HG02571 (cell line): ENCODE data around the gene RUNX1.
A peak's percentile ranks its signal among the peaks of the same experiment; 100 is the strongest.

ENCODE experiments used
- ATAC-seq: cut with Tn5 transposase; IDR thresholded peaks from one replicate; pipeline ENCODE4 v1.9.1; 2021; ENCODE audit warnings: mild to moderate bottlenecking, moderate library complexity; ENCODE audit not compliant: unreplicated experiment

The RUNX1 gene

DNA sequence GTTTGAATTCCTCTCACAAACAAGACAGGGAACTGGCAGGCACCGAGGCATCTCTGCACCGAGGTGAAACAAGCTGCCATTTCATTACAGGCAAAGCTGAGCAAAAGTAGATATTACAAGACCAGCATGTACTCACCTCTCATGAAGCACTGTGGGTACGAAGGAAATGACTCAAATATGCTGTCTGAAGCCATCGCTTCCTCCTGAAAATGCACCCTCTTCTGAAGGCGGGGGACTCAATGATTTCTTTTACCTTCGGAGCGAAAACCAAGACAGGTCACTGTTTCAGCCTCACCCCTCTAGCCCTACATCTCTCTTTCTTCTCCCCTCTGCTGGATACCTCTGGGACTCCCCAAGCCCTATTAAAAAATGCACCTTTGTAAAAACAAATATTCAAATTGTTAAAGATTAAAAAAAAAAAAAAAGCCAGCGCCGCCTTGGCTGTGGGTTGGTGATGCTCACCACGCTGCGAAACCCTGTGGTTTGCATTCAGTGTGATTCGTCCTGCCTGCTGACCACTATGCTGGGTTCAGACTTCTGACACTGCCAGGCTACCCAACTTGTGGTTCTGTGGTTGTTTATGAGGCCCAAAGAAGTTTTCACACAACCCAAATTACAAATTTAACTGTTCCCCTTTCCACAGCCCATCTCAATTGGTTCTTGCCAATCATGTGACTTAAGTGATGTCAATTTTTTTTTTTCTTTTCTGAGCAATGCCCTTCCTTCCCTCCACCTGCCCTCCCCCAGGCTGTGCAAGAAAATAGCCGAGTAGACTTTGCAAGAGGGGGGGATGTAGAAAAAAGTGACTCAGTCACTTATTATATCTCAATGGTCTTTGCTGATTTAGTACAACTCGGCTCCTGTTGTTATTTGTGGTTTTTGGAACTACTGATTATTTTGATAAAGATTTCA is at the start of gene RUNX1:
Gene RUNX1 (minus strand): TSS at position 597 of the 912 bp plus-strand sequence.
- ATAC-seq, result peak; percentile 57

DNA sequence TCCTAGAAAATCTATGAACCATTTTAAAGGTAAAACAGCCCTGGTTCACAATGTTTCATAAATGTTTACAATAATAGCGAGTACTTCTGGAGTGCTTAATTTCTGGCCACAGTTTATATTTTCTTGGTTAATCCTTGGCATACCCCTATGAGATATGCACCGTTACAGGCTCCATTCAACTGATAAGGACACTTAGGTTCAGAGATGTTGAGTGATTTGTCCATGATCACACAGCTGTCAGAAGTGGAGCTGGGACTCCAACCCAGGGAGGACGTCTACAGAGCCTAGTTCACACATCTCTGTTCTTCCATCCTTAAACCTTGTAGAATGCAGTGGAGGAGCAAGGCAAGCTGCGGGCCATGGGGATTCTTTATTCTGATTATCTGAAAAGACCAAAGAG is 48.4 kb upstream of the RUNX1 start:
- no peak for ATAC-seq

GRCh38 chr21:35096959-35097358 is 47.9 kb upstream of the RUNX1 start:
- no peak for ATAC-seq

DNA sequence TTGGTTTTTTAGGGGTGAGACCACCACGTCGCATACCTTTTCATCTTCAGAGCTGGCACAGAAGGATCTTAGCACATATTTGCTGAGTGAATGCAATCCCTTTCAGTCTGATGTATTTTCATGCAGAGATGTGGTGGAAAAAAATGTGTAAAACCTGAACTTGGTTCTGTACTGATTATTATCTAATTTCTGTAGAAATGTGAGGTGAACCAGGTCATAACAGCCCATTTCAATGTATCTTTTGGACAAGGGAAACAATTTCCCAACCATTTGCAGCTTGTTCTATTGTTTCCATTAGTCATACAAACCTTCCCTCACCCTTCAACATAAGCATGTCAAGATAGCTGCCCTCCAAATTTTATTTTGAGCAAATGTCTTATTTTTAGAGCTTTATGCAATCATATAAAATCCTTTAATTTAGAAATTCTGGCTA is 46.8 kb upstream of the RUNX1 start:
- ATAC-seq, result no peak

- no peak for ATAC-seq
These were observed 44.4 kb upstream of the RUNX1 start for GRCh38 chr21:35093514-35093913.

DNA sequence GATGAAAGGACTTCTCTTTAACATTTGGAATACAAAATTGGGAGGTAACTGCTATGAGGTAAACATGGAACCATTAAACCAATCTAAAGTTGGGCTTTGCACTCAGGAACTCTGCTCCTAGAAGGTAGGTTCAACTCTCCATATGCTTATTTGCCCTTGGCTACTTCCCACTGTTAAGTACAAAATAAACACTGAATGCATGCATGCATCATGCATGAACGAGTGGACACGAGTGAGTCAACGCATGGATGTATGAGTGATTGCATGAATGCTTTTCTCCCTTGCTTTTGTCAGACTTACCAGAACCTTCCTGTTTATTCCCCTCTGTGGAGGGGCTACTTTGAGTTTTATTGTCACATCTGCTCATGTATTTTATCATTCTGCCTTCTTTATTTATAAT is 42.4 kb upstream of the RUNX1 start:
- ATAC-seq, result no peak

- ATAC-seq, result no peak
These were observed 41.3 kb upstream of the RUNX1 start for GRCh38 chr21:35090403-35090802.

- no peak for ATAC-seq
These were observed 39.2 kb upstream of the RUNX1 start for GRCh38 chr21:35088319-35088771.

DNA sequence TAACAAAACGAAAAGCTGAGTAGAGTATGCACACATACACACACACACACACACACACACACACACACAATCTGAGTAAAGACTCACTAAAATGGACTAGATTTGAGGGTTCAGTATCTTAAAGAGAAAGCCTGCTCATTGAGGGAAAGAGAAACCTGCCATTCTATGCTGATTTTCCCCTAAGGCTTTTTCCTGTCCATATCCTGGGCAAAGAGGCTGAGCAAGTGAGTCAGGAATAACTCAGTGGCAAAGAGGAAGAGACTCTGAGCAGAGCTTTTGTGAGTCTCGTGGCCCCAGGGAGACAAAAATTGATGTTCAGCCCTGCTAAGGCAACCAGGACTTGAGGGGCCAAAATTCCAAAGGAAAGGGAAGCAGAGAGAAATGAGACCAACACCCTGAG is 37.3 kb upstream of the RUNX1 start:
- no peak for ATAC-seq

DNA sequence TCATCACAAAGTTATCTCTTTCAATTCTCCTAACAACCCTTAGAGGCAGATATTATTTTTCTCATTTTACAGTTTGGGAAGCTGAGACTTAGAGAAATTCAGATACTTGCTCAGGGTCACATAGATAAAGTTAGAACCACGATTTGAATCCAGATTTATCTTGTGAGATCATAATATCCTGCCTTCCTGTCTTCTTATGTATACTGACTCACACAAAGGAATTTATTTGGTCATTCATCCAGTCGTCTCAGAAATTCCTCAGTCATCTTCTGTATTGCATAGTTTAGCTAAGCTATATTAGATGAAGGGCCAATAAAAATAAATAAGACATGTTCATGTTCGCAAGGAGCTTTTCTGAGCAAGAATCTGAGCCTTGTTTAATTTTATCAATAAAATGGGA is 35.8 kb upstream of the RUNX1 start:
- ATAC-seq, result no peak

GRCh38 chr21:35083246-35083645 is 34.1 kb upstream of the RUNX1 start:
- ATAC-seq, result no peak

GRCh38 chr21:35081861-35082260 is 32.8 kb upstream of the RUNX1 start:
- ATAC-seq, result no peak

DNA sequence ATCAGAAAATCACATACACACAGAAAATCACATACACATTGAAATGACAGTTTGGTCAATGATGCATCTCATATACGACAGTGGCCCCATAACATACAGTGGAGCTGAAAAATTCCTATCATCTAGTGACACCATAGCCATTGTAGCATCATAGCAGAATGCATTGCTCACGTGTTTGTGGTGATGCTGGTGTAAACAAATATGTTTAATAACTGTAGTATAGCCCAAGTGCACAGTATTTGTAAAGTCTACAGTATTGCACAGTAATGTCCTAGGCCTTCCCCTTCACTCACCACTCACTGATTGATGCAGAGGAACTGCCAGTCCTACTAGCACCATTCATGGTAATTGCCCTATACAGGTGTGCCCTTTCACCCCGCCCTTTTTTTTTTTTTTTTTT is 30.1 kb upstream of the RUNX1 start:
- ATAC-seq, result no peak

DNA sequence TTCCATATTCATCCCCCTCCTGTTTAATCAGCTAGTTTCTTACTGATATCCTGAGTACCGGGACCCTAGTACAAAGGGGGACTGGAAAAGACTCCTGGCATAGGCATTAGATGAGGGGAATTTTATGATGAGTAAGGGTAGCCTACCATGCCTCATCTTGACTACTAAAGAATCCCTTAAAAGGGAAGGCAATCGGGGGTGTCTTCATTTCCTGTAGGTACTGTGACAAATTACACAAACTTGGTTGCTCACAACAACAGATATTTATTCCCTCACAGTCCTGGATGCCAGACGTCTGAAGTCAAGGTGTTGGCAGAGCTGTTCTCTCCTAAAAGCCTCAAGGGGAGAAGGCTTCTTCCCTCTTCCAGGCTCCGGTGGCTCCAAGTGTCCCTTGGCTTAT is 28.9 kb upstream of the RUNX1 start:
- no peak for ATAC-seq

DNA sequence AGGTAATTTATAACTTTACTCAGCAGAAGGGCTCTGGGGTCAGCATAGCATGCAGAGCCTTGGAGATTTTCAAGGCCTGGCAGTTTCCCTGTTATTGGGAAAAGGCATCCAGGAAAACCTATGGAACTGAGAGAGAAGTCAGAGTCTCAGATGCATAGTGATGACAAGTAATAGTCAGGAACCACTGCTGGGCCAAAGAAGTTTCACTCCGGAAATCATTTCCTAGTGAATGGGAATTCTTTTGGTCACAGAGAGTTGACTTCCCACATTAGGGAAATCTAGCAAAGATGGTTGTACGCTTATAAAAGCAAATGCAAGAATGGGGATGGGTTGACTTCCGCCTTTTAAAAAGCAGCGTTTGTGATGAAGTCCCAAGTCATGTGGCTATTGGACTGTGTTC is 28.4 kb upstream of the RUNX1 start:
- no peak for ATAC-seq

DNA sequence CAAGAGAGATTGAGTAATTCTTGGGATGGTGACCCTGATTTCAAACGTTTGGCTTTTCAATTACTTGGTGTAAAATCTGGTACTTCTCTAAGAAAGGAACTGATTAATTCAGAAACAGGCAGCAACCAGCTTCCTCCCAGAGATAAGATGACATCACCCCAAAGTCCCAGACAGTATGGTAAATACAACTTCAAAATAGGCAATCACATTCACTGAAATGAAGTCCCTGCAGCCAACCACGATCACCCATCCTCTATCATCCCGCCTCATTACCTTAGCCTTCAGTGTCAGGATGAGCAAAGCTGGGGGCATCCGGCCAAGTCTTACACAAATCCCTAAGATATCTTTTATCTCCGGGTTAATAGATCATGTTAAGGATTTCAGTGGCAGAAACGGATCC is 26.4 kb upstream of the RUNX1 start:
- ATAC-seq, result no peak

DNA sequence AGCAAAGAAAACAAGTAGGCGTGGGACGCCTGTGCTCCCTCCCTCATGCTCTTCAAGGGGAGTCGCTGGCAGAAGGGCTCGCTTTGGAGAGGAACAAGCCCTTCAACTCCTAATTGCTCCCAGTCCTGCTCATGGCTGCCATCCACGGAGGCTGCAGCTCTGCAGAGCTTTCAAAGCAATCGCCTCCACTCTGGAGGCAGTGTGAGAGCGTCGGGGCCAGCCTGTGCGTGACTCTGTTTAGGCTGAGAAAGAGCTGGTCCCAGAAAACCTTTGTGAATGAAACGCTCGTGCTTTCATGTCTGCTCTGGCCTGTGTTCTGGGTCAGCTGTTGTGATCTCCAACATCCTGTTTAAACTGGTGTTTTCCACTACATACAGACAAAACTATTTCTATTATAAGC is 23.9 kb upstream of the RUNX1 start:
- ATAC-seq, result no peak

GRCh38 chr21:35072557-35072956 is 23.5 kb upstream of the RUNX1 start:
- ATAC-seq, result no peak

GRCh38 chr21:35071347-35071746 is 22.2 kb upstream of the RUNX1 start:
- no peak for ATAC-seq

GRCh38 chr21:35070436-35070835 is 21.3 kb upstream of the RUNX1 start:
- no peak for ATAC-seq

DNA sequence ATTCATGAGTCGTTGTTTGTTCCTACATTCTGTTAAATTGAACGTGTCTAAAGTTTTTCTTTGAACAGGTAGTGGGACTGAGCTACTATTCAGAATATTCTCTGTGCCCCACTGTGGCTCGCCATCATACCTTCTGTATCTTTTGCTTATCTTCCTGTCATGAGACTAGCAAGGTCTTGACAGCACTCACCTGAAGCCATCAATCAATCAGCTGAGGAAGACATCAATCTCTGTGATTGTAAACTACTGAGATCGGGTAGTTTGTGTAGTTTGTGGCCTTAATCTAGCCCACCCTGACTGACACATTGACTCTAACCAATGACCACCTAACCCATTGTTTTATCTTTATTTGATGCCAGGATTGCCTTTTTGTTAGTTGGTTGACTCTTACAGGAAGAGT is 17.7 kb upstream of the RUNX1 start:
- no peak for ATAC-seq

- no peak for ATAC-seq
These were observed 14.5 kb upstream of the RUNX1 start for GRCh38 chr21:35063428-35064172.
